Ecto neural progenitor cell (in vitro differentiated cells): ENCODE data around the gene DLGAP1.
A peak's percentile ranks its signal among the peaks of the same experiment; 100 is the strongest.
"Not testable (repeated sequence)": the region's sequence is repeated elsewhere in the genome, so short reads cannot be mapped to it uniquely, and the experiment has no call there.

Experiments used
- DNase-seq: peaks from one replicate; pipeline ENCODE4 v3.0.0-alpha.2; 2018; ENCODE audit warnings: low spot score

Gene DLGAP1

DNA sequence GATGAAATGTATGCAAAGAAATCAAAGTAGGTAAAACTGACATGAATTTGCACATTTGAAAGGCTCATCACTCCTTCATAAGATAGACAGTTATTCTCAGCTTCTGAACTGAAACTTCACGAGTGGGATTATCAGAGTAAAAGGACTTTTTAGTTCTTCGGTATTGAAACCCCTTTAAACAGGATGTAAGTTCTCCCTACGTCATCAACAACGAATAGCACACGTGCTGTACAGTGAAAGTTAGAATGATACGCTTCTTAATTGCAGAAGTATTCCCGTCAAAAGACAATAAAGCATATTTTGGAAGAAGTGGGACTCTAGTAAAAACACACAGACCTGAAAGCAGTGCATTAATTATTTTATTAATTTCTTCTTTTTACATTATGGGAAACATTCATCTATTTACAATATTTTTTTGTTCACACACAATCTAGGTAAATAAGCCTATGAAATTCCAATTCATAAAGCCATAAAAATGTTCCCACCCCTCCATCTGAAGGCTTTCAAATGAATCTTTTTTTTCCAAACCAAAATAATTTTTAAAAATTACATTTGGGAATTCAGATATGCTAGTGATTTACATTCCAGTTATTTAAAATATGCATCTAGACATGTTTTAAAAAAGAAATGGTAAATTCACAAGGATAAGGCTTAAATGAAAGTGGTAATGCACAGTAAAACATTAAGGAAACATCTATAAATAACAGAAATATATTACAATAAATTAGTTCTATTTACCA, 959.2 kb downstream of the DLGAP1 start:
- DNase-seq = no peak

DNA sequence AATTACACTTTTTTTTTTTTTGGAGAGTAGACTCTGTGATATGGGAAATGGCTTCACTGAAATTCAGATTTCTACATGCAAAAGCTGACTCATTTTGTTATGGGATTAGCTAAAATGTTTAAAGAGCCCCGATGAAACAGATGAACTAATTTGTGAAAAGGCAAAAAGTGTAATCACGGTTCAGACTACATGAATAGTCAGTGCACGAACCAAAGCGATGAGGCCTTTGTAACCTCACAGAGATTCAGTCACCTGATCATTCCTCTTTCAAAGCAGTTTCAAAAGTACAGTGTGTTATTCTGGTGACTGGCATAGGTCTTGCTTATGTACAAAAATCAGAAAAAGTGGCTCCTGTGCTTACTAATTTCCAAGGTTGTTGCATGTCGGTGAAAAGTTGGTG, 960.5 kb downstream of the DLGAP1 start:
- DNase-seq = no peak

DNA sequence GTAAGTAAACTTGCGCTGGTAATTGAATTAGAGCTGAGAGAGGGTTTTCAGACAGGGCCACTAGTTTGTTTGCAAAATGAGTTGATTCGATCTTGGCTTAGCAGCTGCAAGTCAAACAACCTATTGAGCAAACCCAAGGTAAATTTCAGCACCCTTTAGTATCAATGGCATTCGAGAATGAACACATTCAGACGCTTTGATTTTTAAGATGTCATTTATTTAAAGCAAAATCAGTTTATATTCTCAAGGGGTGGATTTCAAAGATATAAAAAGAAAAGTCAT, 960.9 kb downstream of the DLGAP1 start:
- no peak for DNase-seq

DNA sequence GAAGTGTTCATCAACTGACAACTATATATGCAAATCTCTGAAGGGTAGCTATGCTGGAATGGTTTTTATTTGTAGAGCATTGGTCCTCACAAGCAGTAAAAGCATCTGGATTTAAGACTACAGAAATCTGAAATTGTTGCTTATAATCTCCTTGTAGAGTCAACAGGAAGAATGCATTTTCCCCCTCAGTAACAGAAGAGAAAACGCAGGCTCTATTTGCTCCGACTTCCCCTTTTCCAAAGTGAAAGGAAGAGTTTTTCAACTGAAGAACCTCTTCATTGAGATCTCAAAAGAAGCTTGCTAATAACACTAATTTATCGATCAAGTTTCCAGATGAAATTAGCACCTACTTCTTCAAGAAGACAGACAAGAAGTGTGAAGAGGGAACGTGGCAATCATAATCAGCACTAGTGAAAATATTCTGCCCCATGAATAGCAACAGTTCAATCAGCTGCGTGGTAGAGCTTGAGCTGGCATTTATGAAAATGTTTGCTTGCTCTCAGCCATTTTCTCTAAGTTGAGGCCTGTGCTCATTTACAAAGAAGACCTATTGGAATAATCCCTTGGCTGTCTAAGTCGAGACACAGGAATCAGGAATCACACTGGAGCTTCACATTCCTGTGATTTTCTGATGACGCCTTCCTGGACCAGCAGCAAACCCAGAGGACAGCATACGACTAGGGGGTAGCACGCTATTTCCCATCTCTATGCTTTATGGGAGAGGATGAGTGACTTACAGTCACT, 961.4 kb downstream of the DLGAP1 start:
- no peak for DNase-seq

DNA sequence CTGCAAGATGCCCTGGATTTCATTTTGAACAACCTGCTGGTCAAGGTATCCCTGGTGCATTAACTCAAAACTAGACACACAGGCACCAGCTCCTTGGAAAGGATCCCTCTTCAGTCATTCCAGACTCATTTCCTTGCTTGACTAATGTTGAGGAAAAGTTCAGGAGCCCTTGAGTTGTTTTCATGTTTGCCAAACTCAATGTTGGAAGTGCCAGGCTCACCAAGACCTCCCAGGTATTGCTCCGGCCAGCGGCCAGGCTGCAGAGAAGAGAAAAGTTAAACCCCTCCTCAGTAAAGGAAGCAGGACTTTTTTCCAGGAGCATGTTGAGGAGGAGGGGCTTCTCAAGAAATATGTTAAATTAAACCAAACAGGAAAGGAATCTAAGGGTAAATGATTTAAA, 962.4 kb downstream of the DLGAP1 start:
- no peak for DNase-seq

DNA sequence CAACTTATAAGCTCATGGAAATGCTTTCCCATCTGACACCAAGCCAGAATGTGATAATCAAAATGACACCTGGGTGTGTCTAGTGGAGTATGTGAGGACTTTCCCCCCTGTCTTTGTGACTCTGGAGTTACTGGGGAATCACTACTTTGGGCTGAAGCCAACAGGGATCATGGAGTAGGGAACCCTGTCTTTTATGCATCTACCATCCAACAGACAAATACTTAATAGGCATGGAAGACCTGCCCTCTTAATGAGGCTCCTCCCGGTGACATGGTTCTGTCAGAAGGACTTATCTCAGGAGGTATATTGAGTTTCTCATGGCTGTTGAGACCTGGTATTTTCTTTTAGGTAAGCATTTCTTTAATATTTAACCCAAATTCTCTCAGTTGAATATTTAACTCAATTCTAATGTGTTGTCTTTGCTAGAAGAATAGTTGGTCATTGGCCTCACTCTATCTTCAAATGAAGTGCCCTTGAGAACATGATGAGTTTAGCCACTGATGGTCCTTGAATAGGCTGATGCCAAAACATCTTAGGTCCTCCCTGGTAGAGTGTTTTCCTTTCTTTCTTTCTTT, 963.0 kb downstream of the DLGAP1 start:
- DNase-seq = no peak

DNA sequence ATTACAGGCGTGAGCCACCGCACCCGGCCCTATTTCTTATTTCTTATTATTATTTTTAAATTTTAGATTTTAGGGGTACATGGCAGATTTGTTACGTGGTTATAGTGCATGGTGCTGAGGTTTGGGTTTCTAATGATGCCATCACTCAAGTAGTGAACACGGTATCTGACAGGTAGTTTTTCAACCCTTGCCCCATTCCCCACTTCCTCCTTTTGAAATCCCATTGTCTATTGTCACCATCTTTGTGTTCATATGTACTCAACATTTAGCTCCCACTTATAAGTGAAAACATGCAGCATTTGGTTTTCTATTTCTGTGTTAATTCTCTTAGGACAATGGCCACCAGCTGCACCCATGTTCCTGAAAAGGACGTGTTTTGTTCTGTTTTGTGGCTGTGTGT, 965.6 kb downstream of the DLGAP1 start:
- DNase-seq = no peak

DNA sequence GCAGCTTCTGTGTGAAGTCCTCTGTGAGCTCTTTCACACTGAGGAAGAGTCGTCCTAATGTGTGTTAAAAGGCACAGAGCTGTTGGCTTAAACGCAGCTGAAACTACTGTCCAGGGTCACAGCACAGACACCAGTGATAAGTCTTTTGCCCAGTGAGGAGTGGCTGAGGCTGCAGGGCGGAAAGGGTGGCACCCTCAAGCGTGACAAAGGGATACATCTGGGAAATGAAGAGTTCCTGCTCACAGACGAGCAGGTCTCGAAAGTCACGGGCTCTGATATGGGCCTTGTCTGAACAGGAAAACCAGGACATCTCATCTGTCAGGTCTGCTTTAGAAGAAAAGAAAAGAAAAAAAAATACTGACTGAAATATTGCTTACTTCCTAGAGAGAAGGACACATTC, 968.6 kb downstream of the DLGAP1 start:
- DNase-seq = peak; percentile 25

DNA sequence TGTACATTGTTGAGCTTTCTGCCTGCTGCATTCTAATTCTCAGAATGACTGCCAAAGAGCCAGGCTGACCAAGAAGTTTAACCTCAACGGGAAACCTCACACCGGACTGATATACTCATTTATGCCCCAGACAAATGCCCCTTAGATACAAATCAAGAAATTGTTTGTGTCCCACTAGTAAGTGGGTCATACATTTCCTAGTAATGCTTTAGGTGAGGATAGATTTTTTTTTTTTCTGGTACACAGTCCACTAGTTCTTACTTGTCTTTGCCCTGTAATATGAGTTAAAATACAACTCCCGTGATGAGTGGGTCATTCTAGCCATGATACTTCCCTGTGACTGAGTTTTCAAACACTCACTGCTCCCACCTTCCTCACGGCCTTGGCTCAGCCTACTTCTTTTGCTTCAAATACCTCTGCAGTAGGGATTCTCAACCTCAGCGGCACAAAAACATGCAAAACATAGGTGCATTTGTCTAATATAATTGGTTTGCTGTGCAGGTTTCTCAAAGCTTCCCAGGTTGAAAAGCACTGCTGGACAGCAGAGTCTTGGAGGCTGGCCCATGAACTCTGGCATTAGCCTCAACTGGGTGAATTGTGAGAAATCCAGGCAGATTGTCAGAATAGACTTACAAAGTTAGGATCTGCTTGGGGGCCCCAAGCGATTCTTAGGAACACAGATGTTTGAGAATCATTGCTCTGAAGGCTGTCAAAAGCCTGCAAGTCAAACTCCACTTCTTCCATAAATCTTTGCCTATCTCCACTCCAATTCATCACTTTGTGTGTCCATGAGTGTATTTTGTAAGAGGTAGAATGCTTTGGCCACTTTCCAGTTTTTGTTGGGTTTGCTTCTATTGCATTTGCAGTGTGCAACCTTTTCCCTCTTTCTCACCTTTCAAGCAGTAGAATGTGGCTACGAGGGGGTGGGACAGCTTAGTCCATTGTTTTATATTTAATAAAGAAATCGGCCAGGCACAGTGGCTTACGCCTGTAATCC, 969.7 kb downstream of the DLGAP1 start:
- DNase-seq = peak; percentile 36

DNA sequence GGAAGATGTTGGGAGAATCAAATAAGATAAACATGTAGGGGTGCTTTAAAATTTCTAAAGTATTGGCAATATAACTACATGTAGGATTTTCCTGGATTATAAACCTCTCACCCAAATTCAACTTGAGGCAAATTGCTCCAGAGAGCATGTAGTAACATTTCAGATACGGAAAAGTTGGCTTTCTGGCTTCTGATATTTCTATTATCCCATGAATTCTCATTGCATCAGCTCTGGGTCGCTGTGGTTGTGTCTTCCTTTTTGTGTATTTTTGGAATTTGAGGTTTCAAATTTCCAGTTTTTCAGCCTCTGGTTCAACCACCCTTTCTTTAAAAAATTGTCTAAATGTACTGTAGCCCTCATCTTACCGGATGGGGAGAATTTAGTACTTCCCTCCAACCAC, 972.8 kb downstream of the DLGAP1 start:
- no peak for DNase-seq

DNA sequence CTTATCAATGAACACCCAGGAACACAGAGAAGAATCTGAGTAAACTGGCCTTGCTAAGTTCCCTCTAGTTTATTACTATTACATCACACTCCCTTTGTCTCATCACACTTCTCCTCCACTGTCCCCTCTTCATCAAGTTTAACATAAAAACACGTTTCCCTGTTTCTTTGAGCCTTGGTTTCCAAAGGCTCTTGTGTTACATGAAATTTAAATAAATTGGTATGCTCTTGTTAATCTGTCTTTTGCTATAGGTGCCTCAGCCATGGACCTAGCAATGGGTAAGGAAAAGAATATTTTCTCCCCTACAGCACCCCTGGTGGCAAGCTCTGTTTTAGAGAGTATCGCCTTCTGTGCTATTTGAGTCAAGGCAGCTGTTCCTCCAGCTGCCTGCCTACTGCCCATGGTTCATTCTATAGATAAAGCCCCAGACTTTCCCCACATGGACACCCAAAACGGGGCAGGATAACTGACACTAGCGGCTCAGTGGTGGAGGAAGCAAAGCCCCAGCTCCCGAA, 973.4 kb downstream of the DLGAP1 start:
- peak; percentile 52 for DNase-seq

DNA sequence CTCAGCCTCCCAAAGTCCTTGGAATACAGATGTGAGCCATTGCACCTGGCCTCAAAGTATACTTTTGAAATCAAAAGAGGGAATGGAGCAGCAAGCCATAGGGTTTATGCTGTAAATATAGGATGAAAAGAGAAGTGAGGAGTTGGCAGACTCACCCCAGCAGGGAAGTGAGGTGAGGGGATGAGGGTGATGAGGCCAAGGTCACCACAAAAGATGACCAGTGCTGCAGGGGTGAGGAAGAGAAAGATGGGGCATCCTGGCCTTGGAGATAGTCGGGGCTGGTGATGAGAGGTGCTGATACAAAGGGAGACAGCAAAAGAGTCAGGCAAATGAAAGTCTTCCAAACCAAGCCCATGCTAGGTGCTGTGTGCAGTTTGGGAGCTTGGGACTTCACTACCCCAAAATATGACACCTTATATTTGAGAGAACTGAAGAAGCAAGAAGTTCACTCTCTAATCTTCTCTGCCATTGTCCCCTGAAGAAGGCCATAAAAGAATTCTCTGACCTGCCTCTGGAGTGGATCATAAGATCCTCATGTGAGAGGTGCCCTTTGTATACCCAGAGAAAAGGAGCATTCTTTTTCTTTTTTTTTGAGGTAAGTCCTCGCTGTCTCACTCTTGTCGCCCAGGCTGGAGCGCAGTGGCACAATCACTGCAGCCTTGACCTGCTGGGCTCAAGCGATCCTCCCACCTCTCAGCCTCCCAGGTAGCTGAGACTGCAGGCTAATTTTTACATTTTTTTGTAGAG, 974.1 kb downstream of the DLGAP1 start:
- DNase-seq = peak; percentile 32

DNA sequence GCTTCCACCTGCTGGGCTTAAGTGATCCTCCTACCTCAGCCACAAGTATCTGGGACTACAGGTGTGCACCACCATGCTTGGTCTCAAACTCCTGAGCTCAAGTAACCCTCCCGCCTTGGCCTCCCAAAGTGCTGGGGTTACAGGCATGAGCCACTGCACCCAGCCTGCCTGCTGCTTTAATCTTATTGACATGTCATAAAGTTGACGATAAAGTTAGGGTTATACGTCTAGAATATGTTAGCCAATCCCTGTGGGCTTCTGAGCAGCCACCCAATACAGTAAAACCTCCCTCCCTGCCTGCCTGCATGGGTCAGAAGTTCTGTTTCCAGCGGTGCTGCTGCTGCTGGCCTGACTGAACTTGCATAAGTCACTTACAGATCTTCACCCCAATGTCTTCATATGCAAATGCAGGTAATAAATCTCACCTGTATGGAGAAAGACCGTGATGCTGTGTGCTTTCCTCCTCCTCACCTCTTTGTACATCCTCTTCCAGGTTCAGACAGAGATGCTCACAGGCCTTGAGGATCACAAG, 975.1 kb downstream of the DLGAP1 start:
- DNase-seq = no peak

DNA sequence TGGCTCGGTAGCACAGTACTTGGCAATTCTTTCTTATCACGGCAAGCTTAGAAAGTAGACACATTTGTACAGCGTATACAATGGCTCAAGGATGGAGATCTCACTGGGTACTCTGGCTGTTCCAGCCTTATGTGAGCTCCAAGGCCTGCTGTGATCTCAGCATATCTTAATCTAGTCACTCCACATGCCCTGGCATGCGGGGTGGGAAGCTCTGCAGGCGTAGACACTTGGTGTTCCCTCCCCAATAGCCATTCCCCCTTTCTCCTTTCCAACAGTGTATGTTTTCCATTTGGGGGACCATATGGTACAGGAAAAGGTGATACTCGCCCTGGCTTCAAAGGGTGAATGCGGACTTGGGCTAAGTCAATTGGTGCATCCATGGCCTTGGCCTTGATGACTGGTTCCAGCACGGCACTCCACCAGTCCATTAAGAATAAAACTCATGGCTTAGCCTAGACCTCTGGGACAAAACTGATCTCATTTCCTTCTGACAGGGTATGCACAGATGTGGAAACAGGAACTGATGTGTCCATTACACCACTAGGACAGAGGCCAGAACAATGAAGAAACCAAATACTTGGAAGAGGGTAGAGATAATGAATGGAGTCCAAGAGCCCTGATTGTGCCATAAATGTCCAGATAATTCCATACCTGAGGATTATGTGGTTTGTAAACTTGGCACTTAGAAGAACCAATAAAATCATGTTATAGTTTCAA, 976.7 kb downstream of the DLGAP1 start:
- DNase-seq = no peak

DNA sequence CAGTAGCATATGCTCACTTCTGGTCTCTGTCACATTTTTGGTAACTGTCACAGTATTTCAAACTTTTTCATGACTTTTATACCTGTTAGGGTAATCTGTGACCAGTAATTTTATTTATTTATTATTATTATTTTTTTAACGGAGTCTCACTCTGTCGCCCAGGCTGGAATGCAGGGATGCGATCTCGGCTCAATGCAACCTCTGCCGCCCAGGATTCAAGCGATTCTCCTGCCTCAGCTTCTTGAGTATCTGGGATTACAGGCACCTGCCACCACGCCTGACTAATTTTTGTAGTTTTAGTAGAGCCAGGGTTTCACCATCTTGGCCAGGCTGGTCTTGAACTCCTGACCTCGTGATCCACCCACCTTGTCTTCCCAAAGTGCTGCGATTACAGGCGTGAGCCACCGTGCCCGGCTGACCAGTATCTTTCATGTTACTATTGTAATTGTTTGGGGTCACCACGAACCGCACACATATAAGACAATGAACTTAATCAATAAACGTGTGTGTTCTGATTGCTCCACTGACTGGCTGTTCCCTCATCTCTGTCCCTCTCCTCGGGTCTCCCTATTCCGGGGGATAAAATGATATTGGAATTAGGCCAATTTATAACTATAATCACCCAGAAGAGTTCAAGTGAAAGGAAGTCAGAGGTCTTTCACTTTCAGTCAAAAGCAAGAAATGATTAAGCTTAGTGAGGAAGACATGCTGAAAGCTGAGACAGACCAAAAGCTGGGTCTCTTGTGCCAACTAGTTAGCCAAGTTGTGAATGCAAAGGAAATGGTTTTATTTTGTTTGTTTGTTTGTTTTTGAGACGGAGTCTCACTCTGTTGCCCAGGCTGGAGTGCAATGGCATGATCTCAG, 982.2 kb downstream of the DLGAP1 start:
- DNase-seq = no peak

DNA sequence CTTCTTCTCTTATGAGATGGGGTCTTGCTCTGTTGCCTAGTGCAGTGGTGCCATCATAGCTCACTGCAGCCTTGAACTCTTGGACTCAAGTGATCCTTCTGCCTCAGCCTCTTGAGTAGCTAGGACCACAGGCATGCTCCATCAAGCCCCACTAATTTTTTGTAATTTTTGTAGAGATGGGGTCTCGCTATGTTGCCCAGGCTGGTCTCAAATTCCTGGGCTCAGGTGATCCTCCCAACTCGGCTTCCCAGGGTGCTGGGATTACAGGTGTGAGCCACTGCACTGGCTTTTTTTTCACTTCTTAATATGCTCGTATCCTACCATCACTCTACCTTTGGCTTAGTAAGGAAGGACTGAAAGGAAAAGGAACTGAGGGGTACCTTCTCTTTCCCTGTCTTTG, 983.0 kb downstream of the DLGAP1 start:
- DNase-seq = not testable (repeated sequence)

DNA sequence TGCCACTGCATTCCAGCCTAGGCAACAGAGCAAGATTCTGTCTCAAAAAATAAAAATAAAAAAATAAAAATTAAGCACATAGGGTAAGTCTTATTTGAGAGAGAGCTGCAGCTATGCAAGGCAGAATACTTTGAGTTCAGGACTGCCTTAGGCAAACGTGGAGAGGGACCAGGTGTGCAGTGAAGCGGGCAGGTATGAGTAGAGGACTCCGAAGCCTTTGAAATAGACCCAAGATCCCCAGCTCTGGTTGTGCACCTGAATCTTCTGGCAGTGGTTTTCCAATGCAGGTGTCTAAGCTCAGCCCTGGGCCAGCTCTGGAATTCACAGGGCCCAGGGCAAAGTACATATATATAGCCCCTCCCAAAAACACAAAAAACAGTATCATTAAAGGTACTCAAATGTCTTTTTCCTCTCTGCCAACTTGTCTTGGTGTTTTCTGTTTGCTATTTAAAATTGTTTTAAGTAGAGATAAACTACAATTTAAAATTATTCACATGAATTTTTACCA, 983.9 kb downstream of the DLGAP1 start:
- no peak for DNase-seq

DNA sequence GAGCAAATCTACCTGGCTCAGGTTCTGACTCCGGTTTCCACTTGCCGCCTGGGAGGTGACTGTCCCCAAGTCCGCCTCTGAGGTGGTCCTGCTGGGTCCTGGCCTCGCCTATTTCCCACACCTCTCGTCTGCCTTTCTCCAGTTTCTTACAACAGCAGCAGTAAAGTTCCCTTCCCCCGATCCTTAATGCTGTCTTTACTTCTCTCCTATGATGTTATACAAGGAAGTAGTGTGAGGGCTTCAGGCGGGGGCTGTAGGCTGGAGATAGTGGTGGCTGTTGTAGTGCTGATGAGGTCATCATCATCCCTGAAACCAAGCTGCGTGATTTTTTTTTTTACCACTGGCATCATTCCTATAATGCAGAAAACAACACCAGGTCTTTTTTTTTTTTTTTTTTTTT, 986.3 kb downstream of the DLGAP1 start:
- peak; percentile 31 for DNase-seq

DNA sequence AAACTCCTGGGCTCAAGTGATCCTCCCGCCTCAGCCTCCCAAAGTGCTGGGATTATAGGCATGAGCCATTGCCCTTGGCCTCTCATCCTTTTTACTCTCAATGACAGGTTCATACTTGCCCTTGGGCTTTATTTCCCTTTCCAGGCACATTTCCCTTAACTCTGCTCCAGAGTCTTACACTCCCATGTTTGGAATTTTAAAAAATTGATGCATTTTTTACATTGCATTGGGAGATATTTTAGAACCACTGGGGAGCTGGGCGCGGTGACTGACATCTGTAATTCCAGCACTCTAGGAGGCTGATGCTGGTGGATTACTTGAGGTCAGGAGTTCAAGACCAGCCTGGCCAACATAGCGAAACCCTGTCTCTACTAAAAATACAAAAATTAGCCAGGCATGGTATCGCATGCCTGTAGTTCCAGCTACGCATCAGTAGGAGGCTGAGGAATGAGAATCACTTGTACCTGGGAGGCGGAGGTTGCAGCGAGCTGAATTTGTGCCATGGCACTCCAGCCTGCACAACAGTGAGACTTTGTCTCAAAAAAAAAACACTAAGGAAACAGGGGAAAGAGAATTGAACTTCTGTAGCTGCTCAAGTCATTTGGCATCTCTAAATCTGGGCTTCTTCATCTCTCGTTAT, 986.9 kb downstream of the DLGAP1 start:
- peak; percentile 32 for DNase-seq
